GM18867 (cell line): ENCODE data around the gene IRS1.
"Not testable (repeated sequence)": the region's sequence is repeated elsewhere in the genome, so short reads cannot be mapped to it uniquely, and the experiment has no call there.

Experiments used
- ATAC-seq: cut with Tn5 transposase; IDR thresholded peaks from one replicate; pipeline ENCODE4 v1.9.1; 2021; ENCODE audit warnings: mild to moderate bottlenecking, moderate library complexity; ENCODE audit not compliant: unreplicated experiment

Gene IRS1, protein sequence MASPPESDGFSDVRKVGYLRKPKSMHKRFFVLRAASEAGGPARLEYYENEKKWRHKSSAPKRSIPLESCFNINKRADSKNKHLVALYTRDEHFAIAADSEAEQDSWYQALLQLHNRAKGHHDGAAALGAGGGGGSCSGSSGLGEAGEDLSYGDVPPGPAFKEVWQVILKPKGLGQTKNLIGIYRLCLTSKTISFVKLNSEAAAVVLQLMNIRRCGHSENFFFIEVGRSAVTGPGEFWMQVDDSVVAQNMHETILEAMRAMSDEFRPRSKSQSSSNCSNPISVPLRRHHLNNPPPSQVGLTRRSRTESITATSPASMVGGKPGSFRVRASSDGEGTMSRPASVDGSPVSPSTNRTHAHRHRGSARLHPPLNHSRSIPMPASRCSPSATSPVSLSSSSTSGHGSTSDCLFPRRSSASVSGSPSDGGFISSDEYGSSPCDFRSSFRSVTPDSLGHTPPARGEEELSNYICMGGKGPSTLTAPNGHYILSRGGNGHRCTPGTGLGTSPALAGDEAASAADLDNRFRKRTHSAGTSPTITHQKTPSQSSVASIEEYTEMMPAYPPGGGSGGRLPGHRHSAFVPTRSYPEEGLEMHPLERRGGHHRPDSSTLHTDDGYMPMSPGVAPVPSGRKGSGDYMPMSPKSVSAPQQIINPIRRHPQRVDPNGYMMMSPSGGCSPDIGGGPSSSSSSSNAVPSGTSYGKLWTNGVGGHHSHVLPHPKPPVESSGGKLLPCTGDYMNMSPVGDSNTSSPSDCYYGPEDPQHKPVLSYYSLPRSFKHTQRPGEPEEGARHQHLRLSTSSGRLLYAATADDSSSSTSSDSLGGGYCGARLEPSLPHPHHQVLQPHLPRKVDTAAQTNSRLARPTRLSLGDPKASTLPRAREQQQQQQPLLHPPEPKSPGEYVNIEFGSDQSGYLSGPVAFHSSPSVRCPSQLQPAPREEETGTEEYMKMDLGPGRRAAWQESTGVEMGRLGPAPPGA (N-terminal part only)

DNA sequence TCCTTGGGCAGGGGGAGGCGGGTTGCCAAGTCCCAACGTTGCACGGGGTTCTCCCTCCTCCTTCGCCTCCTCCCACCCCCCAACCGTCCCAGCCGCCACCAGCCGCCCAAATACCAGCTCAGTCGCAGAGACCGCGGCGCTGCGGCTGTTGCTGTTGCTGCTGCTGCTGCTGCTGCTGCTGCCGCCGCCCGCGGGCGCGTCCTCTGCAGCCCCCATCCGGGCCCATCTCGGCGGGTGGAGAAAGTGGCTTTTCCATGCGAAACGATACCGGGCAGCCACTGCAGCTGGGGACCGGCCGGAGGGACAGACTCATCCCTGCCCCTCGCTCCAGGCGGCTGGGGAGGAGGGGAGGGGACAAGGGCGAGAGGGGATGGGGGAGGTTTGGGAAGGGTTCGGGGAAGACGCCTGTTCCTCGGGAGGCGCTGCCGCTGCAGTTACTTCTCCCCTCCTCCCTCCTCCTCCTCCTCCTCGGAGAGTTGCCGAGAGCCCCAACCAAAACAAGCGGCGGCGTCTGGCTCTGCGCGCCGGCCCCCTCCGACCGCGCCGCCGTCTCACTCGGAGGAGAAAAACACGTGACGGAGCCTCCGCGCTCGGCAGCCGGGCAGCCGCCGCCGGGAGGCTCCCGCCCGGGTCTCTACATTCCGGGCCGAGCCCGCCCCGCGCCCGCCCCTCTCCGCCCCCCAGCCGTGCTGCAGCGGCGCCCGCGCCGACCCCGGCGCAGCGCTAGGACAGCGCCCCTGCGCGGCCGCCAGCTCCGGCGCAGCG lies at the start of gene IRS1:
IRS1 (minus strand) TSS at position 610 of the 765 bp plus-strand sequence. CDS start 1,082 bp downstream, outside the sequence.
- ATAC-seq = peak; percentile 44

DNA sequence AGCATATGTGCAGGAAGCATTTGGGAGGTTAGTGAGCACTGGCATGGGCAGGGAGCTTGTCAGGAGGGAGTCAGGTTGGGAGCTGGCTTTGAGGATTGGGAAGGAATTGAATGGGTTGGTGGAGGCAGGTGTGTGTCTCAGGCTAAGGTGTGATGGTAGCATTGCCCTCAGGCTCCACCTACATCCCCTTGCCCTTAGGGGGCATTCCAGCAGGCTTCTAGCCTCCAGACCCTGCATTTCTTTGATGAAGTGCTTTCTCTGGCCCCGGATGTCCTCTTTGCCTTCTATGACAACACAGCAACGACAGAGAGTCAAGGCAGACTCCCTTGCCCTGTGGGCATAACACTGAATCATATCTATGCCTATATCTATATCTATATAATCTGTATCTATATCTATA lies 49.7 kb upstream of the IRS1 start:
- ATAC-seq = no peak

DNA sequence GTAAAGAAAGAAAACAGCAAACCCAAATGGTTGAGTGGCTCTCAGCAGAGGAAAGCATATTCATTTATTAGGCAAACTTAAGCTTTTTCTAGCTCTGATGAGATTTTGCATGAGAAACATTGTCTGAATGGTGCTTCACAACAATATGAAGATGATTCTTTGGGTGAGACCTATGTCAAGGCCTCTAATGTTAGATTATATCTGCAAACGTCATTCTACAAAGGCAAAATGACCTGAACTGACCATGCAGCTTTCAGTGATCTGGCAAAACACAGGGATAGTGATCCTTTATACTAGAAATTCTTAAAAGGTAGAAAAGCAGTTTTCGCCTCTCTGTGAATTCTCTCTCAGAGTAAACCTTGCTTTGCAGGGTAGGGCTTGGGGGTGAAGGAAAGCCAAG lies 47.9 kb upstream of the IRS1 start:
- no peak for ATAC-seq

DNA sequence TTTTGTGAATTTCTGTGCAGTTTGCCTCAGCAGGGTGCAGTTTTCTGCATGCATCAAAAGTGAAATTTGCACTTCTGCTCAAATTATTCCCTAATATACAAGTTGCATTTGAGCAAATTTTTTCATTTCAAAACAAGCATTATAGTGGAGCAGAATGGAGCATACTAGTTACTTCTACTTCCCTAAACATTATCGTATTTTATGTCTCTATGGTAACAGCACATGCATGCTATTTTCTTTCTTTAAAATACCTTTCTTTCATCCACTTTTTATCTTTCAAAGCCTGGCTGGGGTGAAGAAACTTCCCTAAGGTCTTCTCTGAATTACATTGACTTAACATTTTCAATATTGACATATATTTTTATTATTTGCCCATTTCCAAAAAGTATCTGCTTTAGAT lies 47.5 kb upstream of the IRS1 start:
- ATAC-seq = no peak

DNA sequence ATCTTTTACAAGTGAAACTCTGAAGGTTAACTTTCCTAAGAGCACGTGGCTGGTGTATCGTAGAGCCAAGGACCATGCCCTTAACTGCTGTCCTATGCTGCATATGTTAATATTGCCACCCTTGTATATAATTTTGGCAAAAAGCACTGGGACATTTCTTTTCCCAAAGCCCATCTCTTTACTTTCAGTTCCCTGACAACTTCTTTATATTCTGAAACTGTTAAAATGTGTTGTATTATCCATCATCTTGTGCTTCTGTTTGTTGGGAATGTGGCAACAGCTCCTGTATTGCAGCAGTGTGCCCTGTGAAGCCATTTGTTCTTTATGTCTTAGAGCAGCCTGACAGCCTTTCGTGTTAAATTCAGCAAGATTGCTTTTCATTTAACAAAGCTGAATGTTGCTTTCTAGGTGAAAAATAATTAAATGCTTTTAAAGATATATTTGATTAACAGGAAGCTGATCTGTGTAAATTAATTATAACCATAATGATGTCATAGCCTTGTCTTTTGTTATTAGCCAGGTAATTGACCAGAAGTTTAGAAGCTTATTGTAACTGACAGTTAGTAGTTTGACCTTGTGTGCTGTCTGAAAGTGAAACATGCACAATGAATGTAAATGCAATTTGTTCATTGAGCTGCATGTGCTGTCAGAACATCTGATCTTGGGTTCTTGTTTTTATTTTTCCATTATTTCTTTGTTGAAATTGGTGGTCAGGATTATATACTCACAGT lies 45.9 kb upstream of the IRS1 start:
- ATAC-seq = peak; percentile 61

DNA sequence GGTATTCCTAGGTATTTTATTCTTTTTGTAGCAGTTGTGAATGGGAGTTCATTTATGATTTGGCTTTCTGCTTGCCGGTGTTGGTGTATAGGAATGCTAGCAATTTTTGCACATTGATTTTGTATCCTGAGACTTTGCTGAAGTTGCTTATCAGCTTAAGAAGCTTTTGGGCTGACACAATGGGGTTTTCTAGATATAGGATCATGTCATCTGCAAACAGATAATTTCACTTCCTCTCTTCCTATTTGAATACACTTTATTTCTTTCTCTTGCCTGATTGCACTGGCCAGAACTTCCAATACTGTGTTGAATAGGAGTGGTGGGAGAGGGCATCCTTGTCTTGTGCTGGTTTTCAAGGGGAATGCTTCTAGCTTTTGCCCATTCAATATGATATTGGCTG lies 43.4 kb upstream of the IRS1 start:
- ATAC-seq = not testable (repeated sequence)

DNA sequence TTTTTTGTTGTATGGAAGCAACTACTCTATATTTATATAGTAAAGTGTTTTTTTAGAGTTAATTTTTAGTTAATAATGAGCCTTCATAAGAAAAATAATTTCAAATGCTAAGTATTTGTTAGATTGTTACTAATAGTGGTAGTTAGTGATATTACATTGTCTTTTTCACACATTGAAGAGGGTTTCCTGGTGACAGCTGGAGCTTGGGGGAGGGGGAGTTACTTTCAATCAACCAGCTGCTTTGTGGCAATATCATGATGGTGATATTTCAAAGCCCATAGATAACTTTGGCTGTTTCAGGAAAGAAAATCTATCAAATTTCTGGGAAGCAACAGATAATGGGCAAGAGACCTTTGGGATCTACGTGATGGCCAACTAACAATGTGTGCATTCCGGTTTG lies 40.3 kb upstream of the IRS1 start:
- no peak for ATAC-seq

DNA sequence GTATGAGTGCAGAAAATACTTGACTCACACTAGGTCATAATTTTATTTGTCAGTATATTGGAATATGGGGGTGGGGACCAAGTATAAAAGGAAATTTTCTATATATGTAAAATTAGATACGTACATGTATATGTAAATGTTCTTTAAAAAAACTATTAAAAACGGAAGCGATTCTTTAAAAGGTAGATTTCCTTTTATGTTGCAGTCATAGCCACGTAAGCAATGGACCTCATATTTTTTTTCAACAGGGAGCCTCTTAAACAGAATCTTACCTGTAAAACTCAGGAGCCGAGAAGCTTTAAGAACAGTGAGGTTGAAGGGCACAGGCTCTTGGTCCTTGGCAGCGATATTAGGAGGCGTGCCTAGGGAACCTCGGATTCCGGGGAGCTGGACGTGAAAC lies 39.5 kb upstream of the IRS1 start:
- no peak for ATAC-seq

DNA sequence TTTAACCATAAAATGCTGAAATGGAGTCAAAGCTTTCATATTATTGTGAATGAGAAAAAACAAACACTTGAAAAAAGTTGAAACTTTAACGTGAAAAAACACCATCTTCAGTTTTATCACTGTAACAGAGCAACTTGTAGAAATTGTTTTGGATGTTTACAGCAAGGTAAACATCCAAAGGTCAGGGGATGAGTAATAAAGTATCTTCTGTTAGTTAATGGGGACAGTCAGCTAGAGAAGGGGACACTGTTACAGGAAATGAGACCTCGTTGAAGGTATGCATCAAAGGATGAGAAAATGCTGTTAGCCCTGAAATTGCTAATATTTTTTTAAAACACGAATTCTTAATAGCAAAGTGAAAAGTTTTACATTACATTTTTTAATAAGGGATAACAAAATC lies 39.1 kb upstream of the IRS1 start:
- no peak for ATAC-seq

DNA sequence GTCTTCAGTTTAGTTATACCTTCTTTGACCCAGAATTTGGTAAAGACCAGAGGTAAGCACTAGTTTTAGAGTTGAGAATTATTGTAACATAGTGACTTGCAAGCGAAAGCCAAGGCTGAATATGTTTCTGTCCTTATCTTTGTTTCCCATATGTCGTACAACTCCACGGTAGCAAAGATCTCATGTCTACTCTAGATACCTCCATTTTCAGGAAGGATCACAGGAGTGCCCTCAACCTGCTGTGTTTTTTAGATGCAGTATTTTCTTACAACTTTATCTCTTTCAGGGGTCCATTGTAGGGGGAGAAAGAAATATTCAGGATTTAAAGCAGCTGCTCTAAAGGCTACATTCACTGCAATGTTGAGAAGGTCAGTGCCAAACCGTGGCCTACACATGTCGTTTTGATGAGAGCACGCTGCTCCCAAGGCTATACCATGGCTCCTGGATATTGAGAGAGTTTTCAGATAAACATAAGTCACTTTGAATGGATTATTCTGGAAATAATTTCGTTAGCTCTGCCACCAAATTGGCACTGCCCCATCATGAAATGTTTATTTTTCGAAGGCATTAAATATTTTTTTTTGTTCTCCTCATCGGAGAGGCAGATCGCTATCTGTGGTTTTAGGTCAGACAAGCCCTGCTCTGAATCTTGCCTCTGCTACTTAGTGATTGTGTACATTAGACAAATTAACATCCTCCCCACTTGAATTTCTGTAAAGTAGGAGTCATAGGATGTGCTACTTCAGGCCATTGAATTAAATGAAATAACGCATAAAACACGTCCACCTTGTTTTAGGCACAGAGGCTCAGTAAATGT lies 38.4 kb upstream of the IRS1 start:
- ATAC-seq = no peak

DNA sequence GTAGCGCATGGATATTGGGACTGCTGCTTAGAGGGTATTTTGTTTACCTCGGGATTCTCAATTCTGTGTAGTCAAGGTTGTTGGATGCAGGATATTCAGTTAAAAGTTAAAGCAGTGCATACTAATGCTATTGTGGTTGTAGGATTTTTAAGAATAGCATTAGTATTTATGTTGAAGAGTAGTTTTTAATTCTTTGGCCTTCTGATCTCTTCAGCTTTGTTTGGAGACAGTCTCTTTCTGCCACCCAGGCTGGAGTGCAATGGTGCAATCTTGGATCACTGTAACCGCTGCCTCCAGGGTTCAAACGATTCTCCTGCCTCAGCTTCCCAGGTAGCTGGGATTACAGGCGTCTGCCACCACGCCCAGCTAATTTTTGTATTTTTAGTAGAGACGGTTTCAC lies 37.7 kb upstream of the IRS1 start:
- no peak for ATAC-seq

DNA sequence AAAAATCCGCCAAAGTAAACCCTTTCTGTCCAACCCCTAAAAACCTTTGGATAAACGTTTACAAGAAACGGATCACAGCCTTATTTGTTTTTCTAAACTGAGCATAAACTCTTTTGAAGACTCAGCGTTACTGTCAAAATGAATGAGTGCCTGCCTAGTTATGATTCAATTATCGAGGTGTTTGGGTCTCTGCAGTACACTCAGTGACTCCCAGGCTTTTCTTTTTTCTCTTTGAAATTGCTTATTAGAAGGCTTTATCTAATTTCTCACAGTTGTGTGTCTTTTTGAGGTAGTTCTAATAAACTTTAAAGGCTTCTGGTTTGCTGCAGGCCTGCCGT lies 36.9 kb upstream of the IRS1 start:
- ATAC-seq = peak; percentile 6

DNA sequence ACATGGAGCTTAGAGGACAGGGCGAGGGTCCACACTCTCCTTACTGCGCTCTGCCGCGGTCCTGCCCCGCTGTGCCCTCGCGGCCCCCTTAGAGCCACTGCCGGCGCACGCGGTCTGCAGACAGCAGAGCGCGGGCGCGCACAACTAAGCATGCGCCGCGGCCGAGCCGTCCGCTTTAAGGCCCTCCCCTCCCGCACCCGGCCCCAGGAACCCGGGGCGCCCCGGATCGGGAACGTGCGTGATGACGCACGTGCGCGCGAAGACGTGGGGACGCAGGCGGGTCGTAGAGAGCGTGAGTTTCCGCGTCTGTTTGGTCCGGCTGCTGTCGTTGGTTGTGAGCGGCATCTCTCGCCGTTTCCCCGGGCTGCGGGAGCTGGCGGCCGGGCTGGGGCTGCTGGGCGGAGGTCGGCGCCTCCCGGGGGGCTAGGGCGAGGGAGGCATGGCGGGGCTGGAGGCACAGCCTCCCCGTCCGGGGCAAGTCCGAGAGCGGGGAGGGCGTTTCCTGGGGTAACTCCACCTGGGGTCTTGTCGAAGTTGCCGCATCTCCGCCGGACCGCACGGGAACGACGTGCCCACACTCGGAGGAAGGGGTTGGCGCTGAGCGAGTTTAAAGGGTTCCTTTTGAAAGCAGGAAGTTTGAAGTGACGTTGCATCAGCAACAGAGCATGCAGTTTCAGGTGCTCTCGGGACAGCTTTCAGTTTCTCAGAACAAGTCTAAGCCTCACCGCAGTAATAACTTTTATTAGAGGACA lies 36.4 kb upstream of the IRS1 start, which contains the start of gene RHBDD1:
RHBDD1 (plus strand) TSS at position 259 of the 752 bp plus-strand sequence. CDS start 28,640 bp downstream, outside the sequence.
- peak; percentile 84 for ATAC-seq

DNA sequence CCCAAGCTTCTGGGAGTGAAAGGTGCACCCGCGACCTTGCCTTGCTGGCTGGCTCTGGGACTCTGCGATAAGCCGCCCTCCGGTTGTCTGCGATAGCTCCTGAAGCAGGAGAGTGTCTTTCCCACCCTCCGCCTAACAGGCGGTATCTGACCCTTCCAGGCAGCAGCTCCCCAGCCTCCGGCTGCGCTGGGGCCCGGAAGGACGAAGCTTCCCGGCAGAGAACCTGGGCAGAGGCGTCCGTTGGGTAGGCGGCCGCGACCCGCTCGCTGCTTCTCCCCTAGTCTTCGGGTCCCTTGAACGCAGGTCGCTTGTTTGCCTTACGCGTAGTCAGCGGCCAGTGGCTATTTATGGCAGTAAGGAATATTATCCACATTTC lies 35.8 kb upstream of the IRS1 start:
- peak; percentile 29 for ATAC-seq

DNA sequence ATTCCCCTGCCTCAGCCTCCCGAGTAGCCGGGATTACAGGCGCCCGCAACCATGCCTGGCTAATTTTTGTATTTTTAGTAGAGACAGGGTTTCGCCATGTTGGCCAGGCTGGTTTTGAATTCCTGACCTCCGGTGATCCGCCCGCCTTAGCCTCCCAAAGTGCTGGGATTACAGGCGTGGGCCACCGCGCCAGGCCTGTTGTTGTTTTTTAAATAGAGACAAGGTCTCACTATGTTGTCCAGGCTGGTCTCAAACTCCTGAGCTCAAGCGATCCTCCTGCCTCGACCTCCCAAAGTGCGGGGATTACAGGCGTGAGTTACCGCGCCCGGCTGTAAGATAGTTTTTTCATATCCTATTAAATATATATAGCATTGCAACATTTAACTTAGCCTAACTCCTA lies 35.3 kb upstream of the IRS1 start:
- ATAC-seq = not testable (repeated sequence)

DNA sequence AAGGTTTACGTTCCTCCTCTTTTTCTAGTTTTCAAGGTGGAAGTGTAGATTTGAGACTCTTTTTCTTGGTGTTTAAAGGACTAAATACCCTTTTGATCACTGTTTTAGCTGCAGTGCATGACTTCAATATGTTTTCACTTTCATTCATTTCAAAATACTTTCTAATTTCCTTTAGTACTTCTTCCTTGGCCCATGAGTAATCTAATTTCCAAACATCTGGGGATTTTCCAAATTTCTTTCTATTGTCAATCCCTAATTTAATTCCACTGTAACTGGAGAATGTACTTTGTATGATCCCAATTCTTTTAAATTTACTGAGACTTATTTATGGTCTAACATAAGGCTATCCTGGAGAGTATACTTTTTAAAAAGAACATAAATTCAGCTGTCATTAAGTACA lies 32.4 kb upstream of the IRS1 start:
- no peak for ATAC-seq

DNA sequence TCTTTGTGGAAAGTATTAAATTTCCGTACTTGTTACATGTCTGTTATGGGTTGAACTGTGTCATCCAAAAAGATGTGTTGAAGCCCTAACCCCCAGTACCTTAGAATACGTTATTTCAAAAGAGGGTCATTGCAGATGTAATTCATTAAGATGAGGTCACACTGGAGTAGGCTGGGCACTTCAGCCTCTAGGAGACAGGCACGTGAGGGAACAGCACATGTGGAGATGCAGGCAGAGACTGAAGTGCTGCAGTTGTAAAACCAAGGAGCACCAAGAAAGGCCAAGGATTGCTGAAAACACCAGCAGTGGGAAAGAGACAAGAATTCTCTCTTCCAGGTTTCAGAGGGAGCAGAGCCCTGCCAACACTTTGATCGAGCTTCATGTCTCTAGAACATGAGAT lies 31.6 kb upstream of the IRS1 start:
- no peak for ATAC-seq

DNA sequence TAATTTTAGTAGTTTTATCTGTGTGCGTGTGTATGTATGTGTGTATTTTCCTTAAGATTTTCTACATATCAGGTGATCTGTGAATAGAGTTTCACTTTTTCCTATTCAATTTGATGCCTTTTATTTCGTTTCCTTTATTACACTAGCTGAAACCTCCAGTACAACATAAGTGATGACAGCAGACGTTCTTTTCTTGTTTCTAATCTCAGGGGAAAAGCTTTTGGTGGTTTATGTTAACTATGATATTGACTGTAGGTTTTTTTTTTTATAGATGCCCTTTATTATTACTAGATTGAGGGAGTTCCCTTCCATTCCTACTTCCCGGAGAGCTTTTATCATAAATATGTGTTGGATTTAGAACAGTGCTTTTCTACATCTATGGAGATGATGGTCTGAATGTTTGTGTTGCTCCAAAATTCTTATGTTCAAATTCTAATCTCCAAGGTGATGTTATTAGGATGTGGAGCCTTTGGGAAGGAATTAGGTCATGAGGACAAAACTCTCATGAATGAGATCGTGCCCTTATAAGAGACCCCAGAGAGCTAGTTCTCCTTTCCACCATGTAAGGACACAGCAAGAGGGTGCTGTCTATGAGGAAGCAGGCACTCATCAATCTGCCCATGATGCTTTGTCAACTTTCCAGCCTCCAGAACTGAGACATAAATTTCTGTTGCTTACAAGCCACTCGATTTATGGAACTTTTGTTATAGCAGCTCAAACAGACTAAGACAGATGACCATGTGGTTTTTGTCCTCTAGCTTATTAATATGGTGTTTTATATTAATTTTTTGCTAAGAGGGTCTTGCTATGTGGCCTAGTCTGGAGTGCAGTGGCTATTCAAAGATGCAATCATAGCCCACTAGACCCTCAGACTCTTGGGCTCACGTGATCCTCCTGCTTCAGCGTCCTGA lies 30.4 kb upstream of the IRS1 start:
- no peak for ATAC-seq
